Karpas-422 (cell line): ENCODE measurements around the gene RHOT1. TPM values are rescaled to one million over a fixed set of nuclear protein-coding genes. Genes with fewer than 3 reads are reported as not detected.

ENCODE experiments used
- DNase-seq: peaks from one replicate; pipeline ENCODE4 v3.0.0-alpha.2; 2015
- H2AFZ ChIP-seq: fragments of 200-600 bp; sonication (generic); 2 replicates; pipeline ENCODE4 v1.6.1; 2014; ENCODE audit warnings: antibody characterized with exemption, low read length, mixed read lengths
- H3K27ac ChIP-seq: fragments of 200-600 bp; sonication (generic); 2 replicates; pipeline ENCODE4 v1.5.1; 2014; ENCODE audit warnings: mild to moderate bottlenecking, low read length, moderate library complexity
- H3K27me3 ChIP-seq: fragments of 200-600 bp; sonication (generic); 2 replicates; pipeline ENCODE4 v1.6.1; 2014; ENCODE audit warnings: low read length, mixed read lengths
- H3K36me3 ChIP-seq: fragments of 200-600 bp; sonication (generic); 2 replicates; pipeline ENCODE4 v1.6.1; 2014; ENCODE audit warnings: low read length, mixed read lengths; ENCODE audit not compliant: insufficient read depth
- H3K4me1 ChIP-seq: fragments of 200-600 bp; sonication (generic); 2 replicates; pipeline ENCODE4 v1.6.1; 2014; ENCODE audit warnings: mild to moderate bottlenecking, low read length, mixed read lengths
- H3K4me2 ChIP-seq: fragments of 200-600 bp; sonication (generic); 2 replicates; pipeline ENCODE4 v1.6.1; 2014; ENCODE audit warnings: low read length, low read depth, mild to moderate bottlenecking; ENCODE audit not compliant: poor library complexity, severe bottlenecking
- H3K4me3 ChIP-seq: fragments of 200-600 bp; sonication (generic); 2 replicates; pipeline ENCODE4 v1.5.1; 2014; ENCODE audit warnings: mild to moderate bottlenecking, antibody characterized with exemption, low read length, mixed read lengths
- H3K79me2 ChIP-seq: fragments of 200-600 bp; sonication (generic); 2 replicates; pipeline ENCODE4 v1.6.1; 2014; ENCODE audit warnings: mild to moderate bottlenecking, low read length, mixed read lengths
- H3K9ac ChIP-seq: fragments of 200-600 bp; sonication (generic); 2 replicates; pipeline ENCODE4 v1.6.0; 2014; ENCODE audit warnings: low read length
- H3K9me2 ChIP-seq: fragments of 200-600 bp; sonication (generic), shearing (Covaris generic); replicated peaks from 2 replicates; pipeline ENCODE4 v1.6.0; 2014; ENCODE audit warnings: mild to moderate bottlenecking, low read length, moderate library complexity; ENCODE audit not compliant: insufficient read depth
- H3K9me3 ChIP-seq: fragments of 300-700, 200-600 bp; sonication (generic); 2 replicates; pipeline ENCODE4 v1.6.1; 2014; ENCODE audit warnings: low read length, mixed read lengths
- H4K20me1 ChIP-seq: fragments of 200-600 bp; sonication (generic); 2 replicates; pipeline ENCODE4 v1.6.1; 2014; ENCODE audit warnings: mild to moderate bottlenecking, antibody characterized with exemption, low read length, low read depth; ENCODE audit not compliant: insufficient read depth
- total RNA-seq: library from RNA; depleted of rRNA; stranded (reverse); fragments of >200 nt; shearing (Covaris generic); gene quantifications from 2 replicates; pipeline ENCODE4 v1.2.3, GENCODE V29; 2014; ENCODE audit warnings: low replicate concordance

Gene RHOT1
- total RNA-seq, 1 experiment from 2014 or later = 87.5 TPM

DNA sequence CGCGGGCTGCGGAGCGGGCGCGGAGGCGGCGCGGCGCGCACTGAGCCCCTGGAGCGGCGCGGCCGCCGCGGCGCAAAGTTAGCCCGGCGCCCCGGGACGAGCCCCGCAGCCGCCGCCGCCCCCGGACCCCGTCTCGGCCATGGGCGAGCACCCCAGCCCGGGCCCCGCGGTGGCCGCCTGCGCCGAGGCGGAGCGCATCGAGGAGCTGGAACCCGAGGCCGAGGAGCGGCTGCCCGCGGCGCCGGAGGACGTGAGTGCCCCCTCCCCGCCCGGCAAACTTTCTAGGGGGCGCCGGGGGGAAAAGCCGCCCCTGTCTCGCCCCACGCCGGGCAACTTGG is 123.7 kb downstream of the RHOT1 start:
- no peak overlapping the region for H3K4me3 ChIP-seq

DNA sequence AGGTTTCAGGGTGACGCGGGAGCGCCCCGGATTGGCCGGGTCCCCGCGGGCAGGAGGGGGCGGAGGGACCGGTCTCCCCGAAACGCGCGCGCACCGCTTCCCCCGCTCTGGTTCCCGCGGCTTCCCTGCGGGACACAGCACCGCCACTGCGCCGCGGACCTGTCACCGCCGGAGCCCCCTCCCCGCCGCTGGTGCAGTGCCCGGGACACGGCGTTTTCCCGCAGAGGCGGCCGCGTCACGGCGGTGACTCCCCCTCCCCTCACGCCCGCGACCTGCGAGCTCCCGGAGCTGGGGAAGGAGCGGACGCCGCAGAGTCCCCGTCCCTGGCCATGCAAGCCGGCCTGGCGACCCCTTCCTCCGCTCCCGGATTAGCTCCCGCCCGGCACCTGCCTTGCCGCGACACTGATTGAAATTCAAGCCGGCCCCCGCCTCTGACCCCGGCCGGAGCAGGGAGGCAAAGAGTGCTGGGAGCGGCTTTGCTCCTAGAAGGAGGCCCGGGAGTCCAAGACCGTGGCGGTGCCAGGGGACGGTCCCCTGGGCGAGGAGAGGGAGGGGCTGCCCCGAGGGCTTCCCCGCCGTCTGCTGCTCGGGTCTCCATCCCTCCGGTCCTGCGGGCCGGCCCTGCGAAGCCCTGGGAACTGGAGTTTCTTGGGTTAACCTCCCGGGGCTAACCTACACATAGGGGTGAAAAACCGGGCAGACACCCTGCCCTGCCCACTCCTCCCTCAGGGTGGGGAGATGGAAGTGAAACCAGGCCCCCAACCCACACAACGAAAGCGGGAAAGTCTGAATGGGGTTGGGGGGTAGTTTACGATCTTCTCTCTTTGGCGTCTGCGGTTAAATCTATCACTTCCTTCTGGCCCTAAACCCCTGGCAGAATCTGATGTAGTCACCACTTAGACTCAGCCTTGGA is 124.3 kb downstream of the RHOT1 start:
- Histone ChIP-seq H3K4me3 (no peak overlapping the region), H3K9me2 (no peaks in the 10 kb centered on the region), H3K27me3 (no peaks in the 10 kb centered on the region), H3K79me2 (no peaks in the 10 kb centered on the region), H4K20me1 (no peaks in the 10 kb centered on the region), H3K36me3 (no peaks in the 10 kb centered on the region), H3K4me2 (no peak overlapping the region), H3K27ac (no peak overlapping the region), H3K9me3 (no peaks in the 10 kb centered on the region), H3K4me1 (peaks cover 4% of the 10 kb centered on the region; the same call in 1 of the 2 replicates), H2AFZ (no peak overlapping the region), H3K9ac (no peak overlapping the region)
- DNase-seq = no peak

More for the DNA sequence above, 123.7 kb downstream of the RHOT1 start:
- Histone ChIP-seq H3K4me2 (no peak overlapping the region), H3K9ac (no peak overlapping the region), H3K4me1 (peaks cover 4% of the 10 kb centered on the region; the same call in 1 of the 2 replicates), H3K9me2 (no peaks in the 10 kb centered on the region), H2AFZ (no peak overlapping the region), H3K79me2 (no peaks in the 10 kb centered on the region), H3K27ac (no peak overlapping the region), H4K20me1 (no peaks in the 10 kb centered on the region), H3K36me3 (no peaks in the 10 kb centered on the region), H3K27me3 (no peaks in the 10 kb centered on the region), H3K9me3 (no peaks in the 10 kb centered on the region)
- DNase-seq = no peak

DNA sequence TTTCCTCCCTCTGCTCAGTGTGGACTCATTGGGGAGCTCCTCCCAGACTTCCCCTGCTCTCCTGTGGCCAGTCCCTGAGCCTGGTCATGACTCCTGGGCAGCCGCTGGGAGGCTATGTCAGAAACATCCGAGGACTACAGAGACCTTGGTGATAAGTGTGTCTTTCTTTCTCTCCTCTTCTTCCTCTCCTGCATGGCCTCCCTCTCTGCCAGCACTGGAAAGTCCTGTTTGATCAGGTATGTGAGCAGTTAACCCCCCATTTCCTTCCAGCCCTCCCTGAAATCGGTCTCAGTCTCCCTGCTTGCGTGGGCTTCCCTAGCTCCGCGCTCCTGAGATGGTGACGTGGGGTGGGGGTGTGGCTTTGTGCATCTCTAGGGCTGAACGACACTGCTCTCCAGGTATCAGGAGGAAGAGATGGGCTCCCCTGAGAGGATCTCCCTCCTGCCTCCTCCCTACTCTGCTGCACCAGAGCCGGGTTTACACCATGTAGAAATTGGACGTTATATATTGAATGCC is 125.4 kb downstream of the RHOT1 start:
- no peaks in the 10 kb centered on the region for H4K20me1 ChIP-seq
- no peak overlapping the region for H2AFZ ChIP-seq
- no peaks in the 10 kb centered on the region for H3K27me3 ChIP-seq
- no peak overlapping the region for H3K9ac ChIP-seq
- no peak overlapping the region for H3K4me3 ChIP-seq
- DNase-seq = no peak
- peaks cover 4% of the 10 kb centered on the region; the same call in 1 of the 2 replicates for H3K4me1 ChIP-seq
- H3K79me2 ChIP-seq = no peaks in the 10 kb centered on the region
- no peak overlapping the region for H3K4me2 ChIP-seq
- H3K27ac ChIP-seq = no peak overlapping the region
- no peaks in the 10 kb centered on the region for H3K9me2 ChIP-seq
- H3K9me3 ChIP-seq = no peaks in the 10 kb centered on the region
- H3K36me3 ChIP-seq = no peaks in the 10 kb centered on the region

DNA sequence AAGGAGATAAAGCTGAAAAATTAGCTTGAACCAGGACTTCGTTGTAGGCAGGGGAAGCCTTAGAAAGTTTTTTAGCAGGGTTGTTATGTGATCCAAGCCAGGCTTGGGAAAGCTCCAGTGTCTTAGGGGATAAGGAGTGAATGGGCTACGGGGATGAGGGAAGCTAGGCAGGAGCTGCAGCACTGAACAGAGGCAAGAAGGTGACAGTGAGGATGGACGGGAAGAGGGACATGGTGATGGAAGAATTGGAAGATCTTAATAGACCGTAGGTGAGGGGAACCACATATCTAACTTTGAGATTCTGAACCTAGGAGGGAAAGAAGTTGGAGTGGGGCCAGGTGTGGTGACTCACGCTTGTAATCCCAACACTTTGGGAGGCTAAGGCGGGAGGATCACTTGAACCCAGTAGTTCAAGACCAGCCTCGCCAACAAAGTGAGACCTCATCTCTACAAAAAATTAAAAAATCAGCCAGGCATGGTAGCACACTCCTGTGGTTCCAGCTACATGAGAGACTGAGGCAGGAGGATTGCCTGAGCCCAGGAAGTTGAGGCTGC is 126.5 kb downstream of the RHOT1 start:
- Histone ChIP-seq H3K4me3 (no peak overlapping the region), H3K27me3 (no peaks in the 10 kb centered on the region), H3K4me1 (peaks cover 4% of the 10 kb centered on the region; the same call in 1 of the 2 replicates)

DNA sequence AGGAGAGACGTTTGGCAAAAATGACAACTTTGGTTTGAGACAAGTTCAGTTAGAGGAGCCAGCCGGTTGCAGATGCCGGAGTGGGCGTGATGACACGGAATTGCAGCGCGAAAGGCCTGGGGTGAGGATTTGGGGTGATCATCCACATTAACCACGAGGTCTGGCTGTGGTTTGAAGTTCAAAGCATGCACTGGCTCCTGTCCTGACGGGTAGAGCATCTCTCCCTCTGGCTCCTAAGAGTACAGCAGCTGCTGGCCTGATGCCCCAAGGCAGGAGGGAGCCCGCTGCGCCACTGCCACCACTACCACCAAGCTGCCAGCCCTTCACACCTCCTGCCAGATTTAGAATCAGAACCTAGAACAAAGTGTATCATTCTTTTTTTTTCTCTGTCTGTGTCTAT is 127.1 kb downstream of the RHOT1 start:
- H3K9ac ChIP-seq = no peak overlapping the region
- no peaks in the 10 kb centered on the region for H3K36me3 ChIP-seq
- H2AFZ ChIP-seq = no peak overlapping the region
- H3K79me2 ChIP-seq = no peaks in the 10 kb centered on the region
- DNase-seq = no peak
- H3K27ac ChIP-seq = no peak overlapping the region
- H3K4me1 ChIP-seq = peaks cover 4% of the 10 kb centered on the region; the same call in 1 of the 2 replicates
- H3K9me2 ChIP-seq = no peaks in the 10 kb centered on the region
- H4K20me1 ChIP-seq = no peaks in the 10 kb centered on the region
- H3K9me3 ChIP-seq = no peaks in the 10 kb centered on the region
- no peaks in the 10 kb centered on the region for H3K27me3 ChIP-seq
- H3K4me3 ChIP-seq = no peak overlapping the region
- no peak overlapping the region for H3K4me2 ChIP-seq

More for the DNA sequence above, 126.5 kb downstream of the RHOT1 start:
- no peaks in the 10 kb centered on the region for H3K79me2 ChIP-seq
- no peak for DNase-seq
- no peak overlapping the region for H2AFZ ChIP-seq
- no peak overlapping the region for H3K27ac ChIP-seq
- no peaks in the 10 kb centered on the region for H3K36me3 ChIP-seq
- H3K4me2 ChIP-seq = no peak overlapping the region
- no peak overlapping the region for H3K9ac ChIP-seq
- H3K9me2 ChIP-seq = no peaks in the 10 kb centered on the region
- no peaks in the 10 kb centered on the region for H4K20me1 ChIP-seq
- no peaks in the 10 kb centered on the region for H3K9me3 ChIP-seq

DNA sequence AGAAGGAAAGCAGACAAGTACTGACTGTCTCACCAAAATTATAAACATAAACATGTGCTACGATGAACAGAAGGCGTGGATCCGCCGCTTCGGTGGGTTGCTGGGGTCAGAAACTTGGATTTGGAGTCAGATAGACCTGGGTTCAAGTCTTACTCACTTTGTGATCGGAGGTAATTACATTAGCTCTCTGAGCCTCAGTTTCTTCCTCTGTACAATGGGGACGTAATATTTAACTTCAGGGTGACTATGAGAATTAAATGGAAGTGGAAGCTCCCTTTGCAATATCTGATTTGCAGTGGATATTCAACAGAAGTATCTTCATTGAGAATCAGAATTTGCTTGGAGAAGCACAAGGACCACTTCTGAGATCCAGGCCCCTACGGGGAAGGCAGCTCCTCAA is 129.5 kb downstream of the RHOT1 start:
- H2AFZ ChIP-seq = no peak overlapping the region
- peaks cover 4% of the 10 kb centered on the region for H3K4me1 ChIP-seq
- no peaks in the 10 kb centered on the region for H3K27me3 ChIP-seq
- no peaks in the 10 kb centered on the region for H3K79me2 ChIP-seq
- H3K4me2 ChIP-seq = no peak overlapping the region
- no peaks in the 10 kb centered on the region for H3K36me3 ChIP-seq
- H4K20me1 ChIP-seq = no peaks in the 10 kb centered on the region
- H3K27ac ChIP-seq = no peak overlapping the region
- no peak overlapping the region for H3K9ac ChIP-seq
- H3K9me3 ChIP-seq = no peaks in the 10 kb centered on the region
- no peak overlapping the region for H3K4me3 ChIP-seq
- no peaks in the 10 kb centered on the region for H3K9me2 ChIP-seq
- no peak for DNase-seq

DNA sequence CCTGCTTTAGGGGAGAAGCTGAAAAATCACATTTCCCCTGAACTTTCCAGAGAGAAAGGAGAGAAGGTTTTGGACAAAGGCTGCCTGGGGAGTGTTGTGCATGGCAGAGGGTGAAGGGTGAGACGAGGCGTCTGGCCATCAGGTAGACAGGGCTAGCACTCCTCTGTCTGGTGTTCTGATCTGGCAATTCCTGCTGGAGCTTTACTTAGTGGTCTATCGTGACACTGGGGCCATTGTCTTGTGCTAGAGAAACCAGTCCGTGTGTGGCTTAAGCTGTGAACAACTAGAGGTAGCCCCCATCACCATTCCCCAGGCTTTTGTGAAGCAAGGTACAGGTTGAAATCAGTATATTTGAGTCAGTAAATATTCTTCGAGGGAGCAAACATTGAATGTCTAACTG is 131.8 kb downstream of the RHOT1 start:
- no peaks in the 10 kb centered on the region; the same call in 1 of the 2 replicates for H3K4me1 ChIP-seq
- no peak overlapping the region for H3K27ac ChIP-seq
- no peak overlapping the region for H3K4me2 ChIP-seq
- H3K27me3 ChIP-seq = no peaks in the 10 kb centered on the region
- H2AFZ ChIP-seq = no peak overlapping the region
- DNase-seq = no peak
- no peak overlapping the region for H3K4me3 ChIP-seq
- no peaks in the 10 kb centered on the region for H3K9me3 ChIP-seq
- no peak overlapping the region for H3K9ac ChIP-seq
- H4K20me1 ChIP-seq = no peaks in the 10 kb centered on the region
- H3K9me2 ChIP-seq = no peaks in the 10 kb centered on the region
- no peaks in the 10 kb centered on the region for H3K36me3 ChIP-seq
- H3K79me2 ChIP-seq = no peaks in the 10 kb centered on the region

DNA sequence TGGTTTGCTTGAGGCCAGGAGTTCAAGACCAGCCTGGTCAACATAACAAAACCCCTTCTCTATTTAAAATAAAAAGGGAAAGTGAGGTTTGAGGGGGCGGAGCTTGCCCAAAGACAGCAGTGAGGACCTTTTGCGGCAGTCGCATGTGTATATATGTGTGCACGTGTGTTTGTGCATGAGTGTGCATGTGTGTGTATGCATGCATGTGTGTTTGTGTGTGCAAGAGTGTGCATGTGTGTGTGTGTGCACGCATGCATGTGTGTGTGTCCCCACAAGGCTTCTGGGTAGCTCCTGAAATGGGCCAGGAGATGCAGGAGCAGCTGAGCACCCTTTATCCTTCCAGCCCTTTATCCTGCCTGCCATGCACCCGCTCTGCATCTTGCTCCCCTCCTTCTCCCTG is 132.3 kb downstream of the RHOT1 start:
- no peaks in the 10 kb centered on the region; the same call in 1 of the 2 replicates for H3K4me1 ChIP-seq
- no peak overlapping the region for H2AFZ ChIP-seq
- no peaks in the 10 kb centered on the region for H3K79me2 ChIP-seq
- H3K4me2 ChIP-seq = no peak overlapping the region
- DNase-seq = no peak
- H3K9me3 ChIP-seq = no peaks in the 10 kb centered on the region
- H4K20me1 ChIP-seq = no peaks in the 10 kb centered on the region
- H3K9me2 ChIP-seq = no peaks in the 10 kb centered on the region
- no peaks in the 10 kb centered on the region for H3K36me3 ChIP-seq
- no peak overlapping the region for H3K27ac ChIP-seq
- H3K9ac ChIP-seq = no peak overlapping the region
- no peak overlapping the region for H3K4me3 ChIP-seq
- H3K27me3 ChIP-seq = no peaks in the 10 kb centered on the region
